ENCODE results near the gene SLF2. TPM values are rescaled to one million over a fixed set of nuclear protein-coding genes. Genes with fewer than 3 reads are reported as not detected.

Gene SLF2
- polyA plus RNA-seq, 1 donor = 98.3 TPM

Other genes with a start within 250 kb of the SLF2 start
- gene PAX2, start 167.4 kb upstream of the SLF2 start, polyA plus RNA-seq (ENCODE audit: insufficient read length) = not detected
- gene SEMA4G, start 56.5 kb downstream of the SLF2 start, polyA plus RNA-seq (ENCODE audit: insufficient read length) = 7.3 TPM
- gene MRPL43, start 74.5 kb downstream of the SLF2 start, polyA plus RNA-seq (ENCODE audit: insufficient read length) = 88.7 TPM
- 9.9 TPM for gene TWNK, start 74.6 kb downstream of the SLF2 start, polyA plus RNA-seq (ENCODE audit: insufficient read length)
- 72.5 TPM for gene LZTS2, start 86.8 kb downstream of the SLF2 start, polyA plus RNA-seq (ENCODE audit: insufficient read length)
- gene PDZD7, start 118.2 kb downstream of the SLF2 start, polyA plus RNA-seq (ENCODE audit: insufficient read length) = 1.3 TPM
- 20.3 TPM for gene SFXN3, start 118.3 kb downstream of the SLF2 start, polyA plus RNA-seq (ENCODE audit: insufficient read length)
- 23.5 TPM for gene KAZALD1, start 149.0 kb downstream of the SLF2 start, polyA plus RNA-seq (ENCODE audit: insufficient read length)
- not detected for gene TLX1, start 218.3 kb downstream of the SLF2 start, polyA plus RNA-seq (ENCODE audit: insufficient read length)

All from hindlimb muscle (tissue), 1 donor.